Right hindlimb (tissue), 1 donor: ENCODE data around the gene REEP1.
A peak's percentile ranks its signal among the peaks of the same experiment; 100 is the strongest.

ENCODE experiments used
- DNase-seq: peaks from one replicate; pipeline ENCODE4 v3.0.0-alpha.2; 2018

Gene REEP1

DNA sequence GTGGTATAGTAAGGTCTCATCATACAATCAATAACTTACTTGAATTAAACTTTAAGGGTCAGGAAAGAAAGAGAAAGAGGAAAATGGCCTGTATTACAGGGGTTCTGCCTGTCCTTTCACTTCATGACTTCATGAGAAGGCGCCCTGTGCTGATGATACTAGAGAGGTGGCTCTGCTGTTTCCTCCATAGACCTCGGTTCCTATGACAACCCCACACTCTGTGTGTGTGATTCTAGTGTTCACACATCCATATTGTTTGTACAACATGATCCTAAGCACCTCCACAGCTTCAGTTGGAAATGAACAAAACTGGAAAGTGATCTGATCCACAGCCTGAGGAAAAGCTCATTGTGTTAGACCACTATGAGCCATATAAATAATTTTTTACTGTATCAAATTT is 7.0 kb upstream of the REEP1 start:
- no peak for DNase-seq

- DNase-seq: no peak
Measured at GRCh38 chr2:86342488-86342887, 5.1 kb upstream of the REEP1 start.

- DNase-seq: no peak
Measured at GRCh38 chr2:86341470-86341869, 4.0 kb upstream of the REEP1 start.

DNA sequence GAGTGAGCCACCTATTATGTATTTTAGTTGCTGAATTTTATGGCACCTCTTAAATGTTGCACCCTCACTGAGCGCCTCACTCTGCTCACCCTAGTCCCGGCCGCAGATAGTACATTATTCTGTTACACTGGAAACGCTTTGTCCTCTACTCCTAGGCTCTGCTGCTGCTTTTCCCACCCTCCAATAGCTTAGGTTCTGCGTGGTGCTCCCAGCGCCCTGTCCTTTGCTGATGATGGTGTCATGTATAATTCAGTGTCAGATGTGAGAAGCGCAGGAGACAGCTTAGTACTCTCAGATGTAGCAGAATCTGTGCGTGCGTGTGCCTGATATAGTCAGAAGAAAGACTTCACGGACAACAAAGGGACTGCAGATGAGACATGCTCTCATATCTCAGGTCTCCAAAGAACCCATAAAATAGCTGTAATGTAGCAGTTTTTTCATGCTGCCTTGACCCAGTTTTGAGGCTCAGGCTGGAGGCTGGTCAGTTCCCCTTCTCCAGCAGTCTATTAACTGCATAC is 1.4 kb upstream of the REEP1 start:
- DNase-seq: no peak

DNA sequence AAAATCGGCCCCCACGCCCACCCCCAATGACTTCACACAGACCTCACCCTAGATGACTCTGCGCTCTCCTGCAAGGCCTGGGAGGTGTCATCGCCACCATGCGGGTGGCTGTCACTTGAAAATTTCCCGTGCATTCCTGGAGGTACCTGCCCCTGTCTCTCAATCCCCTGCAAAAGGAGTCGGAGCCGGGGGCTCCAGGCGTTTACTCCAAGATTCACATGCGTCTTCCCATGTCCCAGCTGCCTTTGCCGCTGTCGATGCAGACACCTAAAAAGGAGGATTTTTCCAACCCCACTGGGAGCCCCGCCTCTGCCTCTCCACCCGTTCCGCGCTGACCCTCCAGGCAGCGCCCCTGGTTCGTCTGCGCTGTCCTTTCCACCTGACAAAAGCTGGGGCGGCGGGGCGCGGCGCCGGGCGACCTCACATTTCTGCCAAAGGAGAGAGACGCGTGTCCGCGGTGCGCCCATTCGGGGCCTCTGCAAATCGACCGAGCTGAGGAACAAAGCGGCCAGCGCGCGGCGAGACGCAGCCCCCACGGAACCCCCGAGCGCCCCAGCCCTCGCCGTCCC is 667 bp downstream of the REEP1 start:
- DNase-seq: no peak

- DNase-seq: no peak
Measured at GRCh38 chr2:86335865-86336674, 1.4 kb downstream of the REEP1 start.

GRCh38 chr2:86333378-86333777 is 4.0 kb downstream of the REEP1 start:
- no peak for DNase-seq

DNA sequence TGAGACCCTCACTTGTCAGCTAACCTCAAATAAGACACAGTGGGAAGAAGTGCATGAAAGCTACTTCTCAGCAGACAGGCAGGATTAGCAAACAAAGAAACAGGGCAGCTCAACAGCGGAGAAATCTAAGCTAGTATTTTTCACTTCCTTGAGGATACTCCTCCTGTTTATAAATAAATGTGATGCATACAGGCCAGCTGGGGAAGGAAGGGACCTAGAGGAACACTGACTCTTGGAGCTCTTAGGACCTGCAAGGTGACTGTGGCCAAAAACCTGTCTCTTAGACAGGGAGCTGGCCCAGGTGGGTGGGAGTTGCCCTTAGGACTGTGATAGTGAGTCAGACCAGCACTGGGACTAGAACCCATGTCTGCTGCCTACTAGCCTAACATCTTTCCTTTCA is 4.8 kb downstream of the REEP1 start:
- no peak for DNase-seq

- no peak for DNase-seq
Measured at GRCh38 chr2:86331384-86331783, 6.0 kb downstream of the REEP1 start.

DNA sequence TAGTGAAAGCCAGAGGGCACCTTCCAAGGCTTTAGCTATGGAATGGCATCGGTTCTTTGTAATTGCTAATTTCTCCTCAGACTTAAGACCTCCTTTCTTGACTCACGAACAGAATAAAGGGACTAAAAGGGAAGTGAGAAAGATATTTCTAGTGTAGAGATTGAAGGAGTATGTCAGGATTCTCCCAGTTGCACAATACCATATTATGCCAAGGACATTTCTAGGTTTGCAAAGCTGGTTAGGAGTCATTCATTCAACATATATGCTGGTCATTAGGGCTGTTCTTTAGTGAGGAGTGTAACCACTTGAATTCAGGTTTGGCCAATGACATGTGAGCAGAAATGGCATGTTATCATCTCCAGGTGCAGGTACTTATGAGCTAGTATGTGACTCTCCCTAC is 7.4 kb downstream of the REEP1 start:
- no peak for DNase-seq

- DNase-seq: no peak
Measured at GRCh38 chr2:86323273-86324021, 14.0 kb downstream of the REEP1 start.

GRCh38 chr2:86319700-86320580 is 17.5 kb downstream of the REEP1 start:
- no peak for DNase-seq

DNA sequence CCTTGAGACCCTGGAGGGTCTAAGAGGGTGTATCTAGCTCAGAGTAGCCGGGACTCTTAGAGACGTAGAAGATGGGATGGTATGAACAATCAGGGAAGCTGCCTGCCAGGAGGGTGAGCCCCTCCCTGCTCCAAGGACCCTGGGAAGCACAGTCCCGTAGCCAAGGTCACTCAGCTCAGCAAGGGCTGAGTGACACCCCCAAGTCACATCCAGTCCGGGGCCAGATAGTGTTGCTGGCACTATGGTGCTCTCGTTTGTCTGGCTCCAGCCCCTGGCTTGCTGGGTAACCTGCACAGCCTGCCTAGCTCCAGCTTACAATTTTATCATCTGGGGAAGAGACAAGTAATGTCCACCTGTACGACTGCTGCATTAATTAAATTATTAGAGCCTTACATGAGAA is 22.3 kb downstream of the REEP1 start:
- DNase-seq: no peak

DNA sequence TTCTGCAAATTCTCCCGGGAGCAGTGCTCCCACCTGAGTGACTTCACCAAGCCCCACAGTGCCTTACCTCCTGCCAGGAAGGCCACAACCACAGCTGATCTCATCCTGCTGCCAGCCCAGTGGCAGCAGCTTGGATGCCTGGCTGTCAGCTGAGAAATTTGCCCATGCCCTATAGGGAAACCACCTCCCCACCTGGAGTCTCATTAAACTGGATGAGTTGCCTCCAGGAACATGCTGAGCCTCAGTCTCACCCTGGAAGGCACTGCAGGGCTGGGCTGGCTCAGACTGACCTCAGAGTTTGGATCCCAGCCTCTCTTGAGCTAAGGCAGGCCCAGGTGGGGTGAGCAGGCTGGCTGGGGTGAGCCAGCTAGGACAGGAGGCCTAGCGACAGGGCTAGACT is 23.3 kb downstream of the REEP1 start:
- no peak for DNase-seq

- no peak for DNase-seq
Measured at GRCh38 chr2:86313341-86313740, 24.1 kb downstream of the REEP1 start.

GRCh38 chr2:86311879-86312278 is 25.5 kb downstream of the REEP1 start:
- DNase-seq: no peak

GRCh38 chr2:86309966-86310365 is 27.5 kb downstream of the REEP1 start:
- no peak for DNase-seq

DNA sequence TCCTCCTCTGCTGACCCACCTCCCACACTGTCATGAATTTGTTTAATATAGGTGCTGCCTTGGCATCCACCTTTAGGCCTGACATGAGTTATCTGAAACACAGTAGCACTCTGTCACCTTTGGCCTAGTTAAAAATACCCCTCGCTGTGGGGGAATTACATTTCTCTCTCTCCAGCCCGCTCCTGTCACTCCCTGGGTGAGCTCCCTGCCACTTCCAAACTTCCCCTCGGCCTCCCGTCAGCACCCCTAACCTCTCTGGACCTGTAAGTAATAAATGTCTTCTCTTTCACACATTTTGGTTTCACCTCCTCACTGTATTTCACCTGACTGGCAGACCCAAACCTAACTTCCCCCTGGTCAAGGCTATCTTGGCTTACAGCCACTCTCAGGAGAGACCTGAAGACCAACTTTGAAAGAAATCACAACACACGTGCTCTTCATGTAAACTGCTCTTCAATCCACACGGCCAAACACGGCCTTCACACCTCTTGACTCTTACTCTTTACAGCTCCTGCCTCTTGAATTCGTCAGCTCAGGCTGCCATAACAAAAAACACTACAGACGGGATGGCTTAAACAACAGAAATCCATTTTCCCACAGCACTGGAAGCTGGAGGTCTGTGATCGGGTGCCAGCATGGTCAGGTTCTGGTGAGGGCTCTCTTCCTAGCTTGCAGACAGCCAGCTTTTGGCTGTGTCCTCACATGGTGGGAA is 28.3 kb downstream of the REEP1 start:
- DNase-seq: no peak

DNA sequence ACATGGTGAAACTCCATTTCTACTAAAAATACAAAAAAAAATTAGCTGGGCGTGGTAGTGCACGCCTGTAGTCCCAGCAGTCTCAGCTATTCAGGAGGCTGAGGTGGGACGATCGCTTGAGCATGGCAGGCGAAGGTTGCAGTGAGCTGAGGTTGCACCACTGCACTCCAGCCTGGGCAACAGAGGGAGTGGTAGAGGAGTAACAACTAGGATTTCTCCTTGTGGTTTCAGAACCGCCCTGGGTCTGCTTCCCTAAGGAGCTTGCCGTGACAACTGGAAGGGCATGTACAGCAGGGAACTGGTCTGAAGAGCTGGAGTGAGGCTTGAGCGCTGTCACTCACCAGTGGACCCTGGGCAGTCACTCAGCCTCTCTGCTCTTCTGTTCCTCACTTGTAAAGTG is 29.1 kb downstream of the REEP1 start:
- no peak for DNase-seq

GRCh38 chr2:86307431-86307830 is 30.0 kb downstream of the REEP1 start:
- DNase-seq: no peak

- DNase-seq: no peak
Measured at GRCh38 chr2:86305915-86306254, 31.5 kb downstream of the REEP1 start.

DNA sequence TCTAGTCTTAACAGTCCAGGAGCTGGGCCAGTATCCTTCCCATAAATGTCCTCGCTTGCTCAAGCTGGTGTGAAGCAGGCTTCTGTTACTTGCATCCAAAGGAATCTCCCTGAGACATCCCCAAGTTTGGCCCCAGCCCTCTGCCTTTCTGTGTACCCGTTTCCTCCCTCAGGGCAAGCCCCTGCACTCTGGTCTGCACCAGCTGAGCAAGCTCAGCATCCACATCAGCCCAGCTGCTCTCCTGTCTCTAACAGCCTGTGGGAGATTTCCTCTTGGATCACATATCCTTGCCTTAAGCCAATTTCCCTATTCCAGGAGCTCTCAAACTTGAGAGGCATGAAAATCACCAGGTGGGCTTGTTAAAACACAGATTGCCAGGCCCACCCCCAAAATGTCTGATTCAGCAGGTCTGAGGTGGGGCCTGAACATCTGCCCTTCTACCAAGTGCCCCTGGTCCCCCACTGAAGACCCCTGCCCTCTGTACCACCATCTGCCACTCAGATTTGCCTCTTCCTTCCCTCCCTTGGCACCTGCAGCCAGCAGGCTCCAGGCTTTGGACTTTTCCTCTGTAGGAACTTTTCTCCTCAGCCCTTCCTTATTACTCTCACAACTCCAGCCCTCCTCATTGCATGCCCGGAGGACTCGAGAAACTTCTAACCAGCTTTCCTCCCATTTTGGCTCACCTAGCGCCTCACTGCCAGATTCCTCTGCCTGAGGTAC is 32.1 kb downstream of the REEP1 start:
- peak; percentile 34 for DNase-seq
